Measurements from ENCODE around the gene SH3RF3. TPM values are rescaled to one million over a fixed set of nuclear protein-coding genes. Genes with fewer than 3 reads are reported as not detected.

Gene SH3RF3
- total and polyA plus RNA-seq, 9 of the 15 experiments (the other 6 are each of a cell fraction or from before 2014, with no cell fraction given) = 0.02 TPM; not detected in 8

GRCh38 chr2:109468893-109469292, 339.9 kb downstream of the SH3RF3 start:
- no TSS peak for BruUV-seq (replicated peaks)
- H2AFZ ChIP-seq (ENCODE audit: low read depth, low read length) = no peak overlapping the region
- peaks cover 6 to 39% of the 10 kb centered on the region in 2 experiments; a peak in 4 of 5 replicates for H3K27me3 ChIP-seq (ENCODE audit: control insufficient read depth in 2 of 2, insufficient read depth in 2 of 2, low read length in 2 of 2)
- DNase-seq (ENCODE audit: extremely low read depth in 1 of 4, low spot score in 3 of 4) (no peak), ATAC-seq (no peak), FAIRE-seq (no peak)
- no peak overlapping the region for H3K9ac ChIP-seq (ENCODE audit: insufficient read depth in 1 of 2, low read depth in 2 of 2, low read length in 2 of 2)
- no peaks in the 10 kb centered on the region for H3K79me2 ChIP-seq (ENCODE audit: control insufficient read depth, insufficient read depth, low read length)
- in situ Hi-C loops (cut with MboI) (no loop called here), intact Hi-C loops (cut with micrococcal nuclease) (no loop called here)
- no peaks in the 10 kb centered on the region for H3K9me3 ChIP-seq (replicated peaks; ENCODE audit: control insufficient read depth, insufficient read depth, low read depth, low read length)
- WGBS (ENCODE audit: insufficient coverage, low coverage, missing lambda C conversion rate) = 3% methylated on average over 6 of the region's 7 CpGs
- H3K9me1 ChIP-seq (ENCODE audit: control insufficient read depth, insufficient read depth, low read length) = no peaks in the 10 kb centered on the region
- no peak overlapping the region for H3K4me2 ChIP-seq (ENCODE audit: insufficient read depth, low read length)
- CTCF ChIA-PET (ENCODE audit: low intra/inter-chr PET ratio) = no interaction called here
- POLR2A ChIA-PET = interaction anchor here (0.6 kb wide), 1 partner anchor 477 kb away, joined by 3 read pairs; no protein-coding TSS in a partner anchor
- H3K27ac ChIP-seq (ENCODE audit: extremely low read depth, low read depth, low read length) = no peak overlapping the region
- H4K20me1 ChIP-seq (replicated peaks; ENCODE audit: control insufficient read depth, insufficient read depth, low read length) = no peaks in the 10 kb centered on the region; the same call in 1 of the 2 replicates
- TF ChIP-seq ZNF431 (CRISPR knock-in tag; IDR thresholded peaks at IDR 0.05) (no peak), GABPA (tag; conservative IDR thresholded peaks at IDR 0.05; ENCODE audit: low read depth) (no peak), TFAM (CRISPR knock-in tag; conservative IDR thresholded peaks at IDR 0.05) (no peak), IRF2 (CRISPR knock-in tag; IDR thresholded peaks at IDR 0.05) (no peak), CBFA2T3 (IDR thresholded peaks at IDR 0.05) (no peak), SMARCA5 (IDR thresholded peaks at IDR 0.05) (no peak), ZNF354B (CRISPR knock-in tag; IDR thresholded peaks at IDR 0.05) (no peak), PRPF4 (IDR thresholded peaks at IDR 0.05; ENCODE audit: insufficient read depth, low read depth, low read length, poor library complexity, severe bottlenecking) (no peak), ZNF584 (CRISPR knock-in tag; IDR thresholded peaks at IDR 0.05; ENCODE audit: low read depth) (no peak), FOXP1 (CRISPR knock-in tag; IDR thresholded peaks at IDR 0.05) (no peak), ZNF444 (CRISPR knock-in tag; IDR thresholded peaks at IDR 0.05) (no peak)
- no peaks in the 10 kb centered on the region for H3K4me1 ChIP-seq (replicated peaks in 1 of 2; ENCODE audit: control insufficient read depth in 2 of 2, insufficient read depth in 2 of 2, low read length in 2 of 2)
- H3K4me3 ChIP-seq = no peak overlapping the region
- no peaks in the 10 kb centered on the region for H3K36me3 ChIP-seq (ENCODE audit: control insufficient read depth, insufficient read depth, low read length)
